Limb (tissue), 2 donors: ENCODE results near the gene EVI5L.
A peak's percentile ranks its signal among the peaks of the same experiment; 100 is the strongest.
"Not testable (repeated sequence)": the region's sequence is repeated elsewhere in the genome, so short reads cannot be mapped to it uniquely, and the experiment has no call there.

Source experiments
- DNase-seq, 2 donors: peaks; one replicate each; pipeline ENCODE4 v3.0.0-alpha.2; 2016; ENCODE audit errors: extremely low spot score in 2 of 2

The EVI5L gene

GRCh38 chr19:7845390-7846154, 15.6 kb downstream of the EVI5L start:
- no peak for DNase-seq

DNA sequence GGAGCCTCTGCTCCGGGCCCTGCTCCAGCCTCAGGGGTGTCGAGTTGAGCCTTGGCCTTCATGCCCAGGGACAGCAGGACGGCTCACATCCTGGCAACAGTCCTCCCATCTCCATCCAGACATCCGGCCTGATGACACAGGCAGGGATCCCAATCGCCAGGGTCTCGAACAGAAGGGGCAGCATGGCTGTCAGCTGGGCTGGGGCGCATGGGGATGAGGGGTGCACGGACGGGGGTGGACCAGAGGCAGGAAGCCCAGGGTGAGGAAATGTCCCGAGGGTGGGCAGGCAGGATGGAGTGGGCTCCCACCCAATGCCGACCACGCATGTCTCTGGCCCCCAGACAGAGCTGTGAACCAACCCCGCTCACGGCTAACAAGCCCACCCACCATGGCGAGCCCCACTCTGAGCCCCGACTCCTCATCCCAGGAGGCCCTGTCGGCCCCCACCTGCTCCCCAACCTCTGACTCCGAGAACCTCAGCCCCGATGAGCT, 16.2 kb downstream of the EVI5L start:
- DNase-seq, result no peak

GRCh38 chr19:7847664-7848063, 17.6 kb downstream of the EVI5L start:
- DNase-seq, result no peak

DNA sequence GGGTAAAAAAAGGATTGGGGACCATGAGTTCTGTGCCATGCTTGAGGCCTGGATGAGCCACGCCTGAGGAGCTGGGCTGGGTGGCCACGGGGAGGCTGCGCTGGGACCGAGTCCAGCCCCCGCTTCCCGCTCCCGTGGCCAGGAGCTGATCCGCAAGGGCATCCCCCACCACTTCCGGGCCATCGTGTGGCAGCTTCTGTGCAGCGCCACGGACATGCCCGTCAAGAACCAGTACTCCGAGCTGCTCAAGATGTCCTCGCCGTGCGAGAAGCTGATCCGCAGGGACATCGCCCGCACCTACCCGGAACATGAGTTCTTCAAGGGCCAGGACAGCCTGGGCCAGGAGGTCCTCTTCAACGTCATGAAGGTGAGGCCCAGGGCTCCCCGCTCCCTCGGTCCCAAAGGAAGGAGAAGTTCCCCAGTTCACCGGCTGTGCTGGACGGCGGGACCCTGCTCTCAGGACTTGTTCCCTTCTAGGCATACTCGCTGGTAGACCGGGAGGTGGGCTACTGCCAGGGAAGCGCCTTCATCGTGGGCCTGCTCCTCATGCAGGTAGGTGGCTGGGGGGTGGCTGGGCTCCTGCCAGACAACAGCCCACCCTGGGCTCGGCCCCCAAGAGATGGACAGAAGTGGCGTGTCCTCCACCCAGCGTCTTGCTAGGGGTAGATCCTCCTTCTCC, 18.9 kb downstream of the EVI5L start:
- DNase-seq, result no peak

- DNase-seq, result no peak
Observed at GRCh38 chr19:7849631-7849999, 19.6 kb downstream of the EVI5L start.

DNA sequence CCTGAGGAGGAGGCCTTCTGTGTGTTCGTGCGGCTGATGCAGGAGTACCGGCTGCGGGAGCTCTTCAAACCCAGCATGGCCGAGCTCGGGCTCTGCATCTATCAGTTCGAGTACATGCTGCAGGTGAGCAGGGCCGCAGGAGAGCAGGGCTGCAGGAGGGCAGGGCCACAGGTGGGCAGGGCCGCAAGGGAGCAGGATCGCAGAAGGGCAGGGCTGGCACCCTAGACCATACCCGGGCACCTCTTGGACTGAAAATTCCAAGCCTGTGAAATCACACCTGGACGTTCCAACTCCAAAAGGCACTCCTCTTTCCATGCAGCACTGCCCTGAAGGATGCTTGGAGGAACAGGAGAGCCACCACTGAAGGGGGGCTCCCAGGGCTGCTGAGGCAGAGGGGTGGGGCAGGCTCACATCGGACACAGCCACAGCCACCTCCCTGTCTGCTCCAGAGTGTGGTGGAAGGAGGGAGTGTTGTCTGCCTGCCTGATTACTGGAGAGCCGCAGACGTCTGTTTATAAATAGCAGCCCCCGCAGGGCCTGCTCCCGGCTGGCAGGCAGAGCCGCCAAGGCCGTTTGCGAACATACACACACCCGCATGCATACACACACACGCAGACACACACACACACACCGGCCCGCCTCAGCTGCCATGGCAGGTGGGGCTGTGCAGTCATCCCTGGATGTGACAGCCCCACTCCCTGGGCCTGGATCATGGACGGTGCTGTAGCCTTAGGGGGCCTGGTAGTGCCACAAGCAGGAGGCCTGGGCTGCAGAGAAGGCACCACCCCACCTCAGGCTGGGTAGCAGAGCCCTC, 20.2 kb downstream of the EVI5L start:
- DNase-seq, result peak in 1 of 2 donors; percentile 52

GRCh38 chr19:7850945-7851622, 21.1 kb downstream of the EVI5L start:
- DNase-seq, result no peak

- DNase-seq, result peak in 1 of 2 donors; percentile 47
Observed at GRCh38 chr19:7851623-7852500, 21.8 kb downstream of the EVI5L start.

DNA sequence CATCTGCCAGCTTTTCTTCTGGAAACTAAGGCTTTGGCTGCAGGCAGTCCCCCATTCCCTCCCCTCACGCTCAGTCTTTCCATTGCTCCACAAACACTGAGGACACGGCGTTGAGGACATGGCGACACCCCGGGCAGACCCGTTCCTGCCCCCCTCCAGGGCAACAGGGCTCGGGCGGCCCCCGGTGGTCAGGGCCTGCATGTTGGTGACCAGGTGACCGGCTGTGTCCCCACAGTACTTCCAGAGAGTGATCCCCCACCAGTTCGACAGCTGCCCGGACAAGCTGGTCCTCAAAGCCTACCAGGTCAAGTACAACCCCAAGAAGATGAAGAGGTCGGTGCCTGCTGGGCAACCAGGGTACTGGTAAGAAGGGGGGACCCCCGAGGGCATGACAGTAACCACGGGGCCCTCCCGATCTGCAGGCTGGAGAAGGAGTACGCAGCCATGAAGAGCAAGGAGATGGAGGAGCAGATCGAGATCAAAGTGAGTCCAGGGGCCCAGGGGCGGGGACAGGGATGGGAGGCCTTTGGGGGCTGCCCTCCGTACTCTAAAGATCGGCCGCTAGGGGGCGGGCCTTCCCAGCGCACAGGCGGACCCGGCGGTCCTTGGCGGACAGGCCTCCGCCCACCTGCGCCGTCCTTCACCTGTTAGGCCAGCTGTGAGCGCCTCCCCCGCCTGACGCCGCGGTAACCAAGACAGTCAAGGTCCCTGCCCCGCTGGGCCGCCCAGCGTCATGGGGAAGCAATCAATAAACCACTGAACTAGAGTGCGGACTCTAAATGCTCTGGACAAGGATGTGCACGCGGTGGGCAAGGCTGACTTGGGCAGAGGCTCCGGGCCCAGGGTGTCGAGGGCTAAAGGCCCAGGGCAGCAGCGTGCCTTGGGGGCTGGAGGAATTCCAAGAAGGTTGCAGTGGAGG, 23.1 kb downstream of the EVI5L start:
- peak in 1 of 2 donors; percentile 84 for DNase-seq

DNA sequence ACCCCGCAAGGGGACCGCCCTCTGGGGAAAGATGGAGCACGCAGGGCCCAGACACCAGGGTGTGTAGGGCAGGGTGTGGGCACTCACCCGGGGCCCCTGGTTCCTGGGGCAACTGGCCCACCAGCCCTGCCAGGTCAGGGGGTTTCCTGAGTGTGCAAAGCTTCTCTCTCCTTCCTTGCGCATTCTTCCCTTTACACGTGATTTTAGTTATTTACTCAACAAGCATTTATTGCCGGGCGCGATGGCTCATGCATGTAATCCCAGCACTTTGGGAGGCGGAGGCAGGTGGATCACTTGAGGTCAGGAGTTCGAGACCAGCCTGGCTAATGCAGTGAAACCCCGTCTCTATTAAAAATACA, 23.7 kb downstream of the EVI5L start:
- no peak for DNase-seq

- DNase-seq, result no peak
Observed at GRCh38 chr19:7855426-7856108, 25.5 kb downstream of the EVI5L start.

DNA sequence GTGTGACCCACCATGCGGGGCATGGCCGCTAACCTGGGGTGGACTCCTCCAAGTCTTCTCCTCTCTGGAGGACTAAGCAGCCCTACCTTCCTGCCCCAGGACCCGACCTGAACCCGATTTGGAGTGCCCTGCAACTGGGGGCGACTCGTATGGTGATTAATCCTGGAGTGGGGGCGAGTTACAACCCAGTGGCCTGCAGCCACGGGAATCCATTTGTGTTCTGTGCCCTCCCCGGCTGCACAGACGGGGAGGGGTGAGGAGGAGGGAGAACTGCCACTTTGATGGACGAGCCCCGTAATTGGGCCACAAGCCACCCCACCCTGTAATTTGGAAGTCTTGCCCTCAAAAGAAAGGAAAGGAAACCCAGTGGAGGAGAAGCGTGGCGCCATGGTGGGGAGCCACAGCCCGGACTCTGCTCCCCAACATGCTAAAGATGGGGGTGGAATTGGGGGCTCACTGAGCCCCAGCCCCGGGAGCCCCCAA, 26.1 kb downstream of the EVI5L start:
- DNase-seq, result no peak

- DNase-seq, result no peak
Observed at GRCh38 chr19:7856679-7857663, 27.0 kb downstream of the EVI5L start.

- no peak for DNase-seq
Observed at GRCh38 chr19:7857727-7858108, 27.7 kb downstream of the EVI5L start.

DNA sequence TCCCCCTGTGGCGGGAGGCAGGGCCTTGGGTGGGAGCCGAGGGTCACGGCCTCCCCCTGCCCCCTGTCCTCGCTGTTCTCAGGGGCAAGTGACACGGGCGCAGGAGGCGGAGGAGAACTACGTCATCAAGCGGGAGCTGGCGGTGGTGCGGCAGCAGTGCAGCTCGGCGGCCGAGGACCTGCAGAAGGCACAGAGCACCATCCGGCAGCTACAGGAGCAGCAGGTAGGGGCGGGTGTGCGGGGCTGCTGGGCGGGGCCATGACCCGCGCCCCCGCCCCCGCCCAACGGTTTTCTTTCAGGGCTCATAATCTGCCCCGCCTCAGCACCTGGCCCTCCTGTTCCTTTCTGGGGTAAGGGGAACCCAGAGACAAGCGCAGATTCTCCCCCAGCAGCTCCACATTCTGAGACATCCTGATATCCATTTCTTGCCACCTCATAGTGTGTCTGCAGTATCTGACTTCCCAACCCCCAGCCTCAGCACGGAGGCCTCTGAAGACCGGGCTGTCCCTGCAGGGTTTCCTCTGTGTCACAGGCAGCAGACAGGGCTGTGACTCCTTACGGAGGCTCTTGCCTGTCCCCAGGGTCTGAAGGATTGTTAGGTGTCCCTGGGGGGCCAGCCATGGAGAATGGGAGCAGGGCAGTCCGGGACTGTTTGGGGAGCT, 28.2 kb downstream of the EVI5L start:
- no peak for DNase-seq

- not testable (repeated sequence) for DNase-seq
Observed at GRCh38 chr19:7859087-7859486, 29.1 kb downstream of the EVI5L start.
